GM12878 (cell line): ENCODE measurements around the gene CYYR1. TPM values are rescaled to one million over a fixed set of nuclear protein-coding genes. Genes with fewer than 3 reads are reported as not detected.

Experiments used
- ATAC-seq: fragments of 200-7000 bp; cut with Tn5 transposase; 3 replicates; pipeline ENCODE4 v1.9.1; 2020; ENCODE audit warnings: mild to moderate bottlenecking, moderate library complexity
- BruUV-seq: library from RNA; stranded (reverse); fragments of 400-500 nt; replicated peaks from 2 replicates; lab custom pipeline; 2021; lab: Mats Ljungman, UMichigan
- CTCF ChIA-PET: fragments of 300-600 bp; sonication (Branson Sonifier 250); formaldehyde crosslinking; extraction: SDS; loops from one replicate; lab custom pipeline; 2021; ENCODE audit warnings: inconsistent platforms; lab: Yijun Ruan, JAX
- POLR2A ChIA-PET: fragments of 350-600 bp; formaldehyde crosslinking; extraction: SDS; loops from one replicate; lab custom pipeline; 2021; ENCODE audit warnings: inconsistent platforms; lab: Charles Lee
- RAD21 ChIA-PET: fragments of 300-600 bp; sonication (Branson Sonifier 250); formaldehyde crosslinking; loops from one replicate; lab custom pipeline; 2023; ENCODE audit warnings: antibody characterized with exemption; ENCODE audit not compliant: unreplicated experiment; lab: Charles Lee
- SMC1A ChIA-PET: fragments of 300-600 bp; sonication (Branson Sonifier 250); formaldehyde crosslinking; loops from one replicate; lab custom pipeline; 2023; ENCODE audit not compliant: unreplicated experiment, uncharacterized antibody; lab: Charles Lee
- DNase-seq: peaks from one replicate; pipeline ENCODE4 v3.0.0-alpha.2; 2011; ENCODE audit warnings: low read depth, low spot score
- FAIRE-seq: peaks from 3 replicates; lab custom pipeline; 2011; peaks lifted over from hg19 to GRCh38; lab: Jason Lieb, UNC
- H2AFZ ChIP-seq: 2 replicates; pipeline ENCODE4 v1.6.0; 2011; ENCODE audit warnings: low read depth, low read length, control low read depth; ENCODE audit not compliant: control insufficient read depth
- H3K27ac ChIP-seq: 2 replicates; pipeline ENCODE4 v1.5.1; 2011; ENCODE audit warnings: control low read depth; ENCODE audit not compliant: control insufficient read depth, insufficient read depth
- H3K27me3 ChIP-seq, 2 experiments: replicated peaks in 1 of 2; 2 replicates each; pipeline versions ENCODE4 v1.6.0 to v1.6.1; 2011; ENCODE audit warnings: low read length in 1 of 2; ENCODE audit not compliant: control insufficient read depth in 2 of 2, insufficient read depth in 2 of 2
- H3K36me3 ChIP-seq, 2 experiments: 2 replicates each; pipeline ENCODE4 v1.5.1; 2011; ENCODE audit warnings: low read length in 1 of 2; ENCODE audit not compliant: control insufficient read depth in 2 of 2, insufficient read depth in 2 of 2
- H3K4me1 ChIP-seq: 2 replicates; pipeline ENCODE4 v1.6.1; 2011; ENCODE audit warnings: mild to moderate bottlenecking, low read length, moderate library complexity, mixed read lengths; ENCODE audit not compliant: control insufficient read depth, insufficient read depth
- H3K4me2 ChIP-seq: 2 replicates; pipeline ENCODE4 v1.6.0; 2011; ENCODE audit warnings: control low read depth; ENCODE audit not compliant: control insufficient read depth, insufficient read depth
- H3K4me3 ChIP-seq: fragments of 200-600 bp; sonication (generic); 2 replicates; pipeline ENCODE4 v1.5.1; 2016
- H3K79me2 ChIP-seq: 2 replicates; pipeline ENCODE4 v1.6.0; 2011; ENCODE audit warnings: low read length; ENCODE audit not compliant: control insufficient read depth, insufficient read depth
- H3K9ac ChIP-seq: 2 replicates; pipeline ENCODE4 v1.8.0; 2011; ENCODE audit warnings: low read length, control low read depth, mixed read lengths; ENCODE audit not compliant: control insufficient read depth, insufficient read depth
- H3K9me3 ChIP-seq: replicated peaks from 3 replicates; pipeline ENCODE4 v1.5.1; 2011; ENCODE audit warnings: mild to moderate bottlenecking, low read length; ENCODE audit not compliant: control insufficient read depth, insufficient read depth
- H4K20me1 ChIP-seq: 2 replicates; pipeline ENCODE4 v1.6.0; 2011; ENCODE audit not compliant: control insufficient read depth, insufficient read depth
- BHLHE40 ChIP-seq, 2 experiments: fragments of 450-650 bp in 1 of 2; IDR thresholded peaks; 2 replicates each; pipeline ENCODE4 v1.6.1; 2011 to 2017; ENCODE audit warnings: low read depth in 2 of 2, borderline replicate concordance in 1 of 2, improper control_type of control experiment in 1 of 2, low read length in 1 of 2, mild to moderate bottlenecking in 1 of 2
- CREM ChIP-seq: IDR thresholded peaks from 2 replicates; pipeline ENCODE4 v1.6.1; 2014; ENCODE audit warnings: antibody characterized with exemption, low read depth
- PML ChIP-seq: IDR thresholded peaks from 2 replicates; pipeline ENCODE4 v1.6.1; 2012; ENCODE audit warnings: low read length, inconsistent platforms
- RAD51 ChIP-seq: fragments of 450-650 bp; IDR thresholded peaks from 2 replicates; pipeline ENCODE4 v1.6.1; 2016; ENCODE audit warnings: moderate library complexity, mild to moderate bottlenecking, inconsistent platforms
- SIN3A ChIP-seq: IDR thresholded peaks from 2 replicates; pipeline ENCODE4 v1.6.1; 2012; ENCODE audit warnings: low read depth, low read length, improper control_type of control experiment
- SIX5 ChIP-seq: IDR thresholded peaks from 2 replicates; pipeline ENCODE4 v1.6.1; 2011; ENCODE audit warnings: mild to moderate bottlenecking, low read depth, low read length, moderate library complexity; ENCODE audit not compliant: severe bottlenecking
- WGBS: methylation state at CpG from one replicate; pipeline ENCODE4 v1.1.6; 2016; ENCODE audit warnings: low lambda C conversion rate; ENCODE audit not compliant: insufficient replicate concordance, insufficient coverage; ENCODE audit errors: missing lambda C conversion rate; 5-methylcytosine and 5-hydroxymethylcytosine counted together
- in situ Hi-C: fragments of 300-500 bp; cut with MboI; formaldehyde crosslinking; loops from 9 replicates; pipeline ENCODE4 v1.14.3; 2018; ENCODE audit warnings: mixed read lengths
- intact Hi-C: fragments of 100-400 bp; cut with micrococcal nuclease; formaldehyde crosslinking; loops from one replicate; pipeline ENCODE4 v1.14.2; 2022; ENCODE audit not compliant: unreplicated experiment
- polyA plus RNA-seq, 11 experiments: library from polyadenylated mRNA; depleted of rRNA in 4 of 11; unstranded in 6 of 11; stranded (reverse) in 5 of 11; fragments of >200 nt; fragmentation: Nextera tagmentation in 4 of 11; fragmentation: Illumina TruSeq in 1 of 11; extraction: Ambion mirVana in 4 of 11; extraction: Trizol in 1 of 11; gene quantifications; 1 replicate in 1 of 11; 2 replicates in 10 of 11; pipeline versions ENCODE4 v1.2.1 to v1.2.3, GENCODE V29; 2011 to 2016; ENCODE audit warnings: inconsistent platforms in 2 of 11, missing spikeins in 2 of 11, low read depth in 1 of 11
- total RNA-seq, 4 experiments: library from RNA; depleted of rRNA in 3 of 4; stranded (reverse); fragments of >200 nt in 3 of 4; fragmentation: Illumina TruSeq in 1 of 4; extraction: Trizol in 1 of 4; gene quantifications; 2 replicates each; pipeline versions ENCODE4 v1.2.1 to v1.2.3, GENCODE V29; 2013 to 2021
- TF ChIP-seq, protein P1 (sequence below): IDR thresholded peaks from 2 replicates; pipeline ENCODE4 v1.6.1; 2012; ENCODE audit warnings: improper control_type of control experiment, low read depth, low read length; ENCODE audit not compliant: insufficient replicate concordance
- TF ChIP-seq, protein P2 (sequence below): IDR thresholded peaks from 2 replicates; pipeline ENCODE4 v1.6.1; 2012; ENCODE audit warnings: low read depth, low read length, improper control_type of control experiment
- TF ChIP-seq, protein P3 (sequence below): IDR thresholded peaks from 2 replicates; pipeline ENCODE4 v1.6.1; 2011; ENCODE audit warnings: borderline replicate concordance, low read depth, mild to moderate bottlenecking, moderate library complexity, low read length; ENCODE audit not compliant: insufficient read depth, poor library complexity, severe bottlenecking

The CYYR1 gene
- total and polyA plus RNA-seq, 10 of the 15 experiments (the other 5 are each of a cell fraction or from before 2014, with no cell fraction given), result 0.11 to 0.13 TPM; not detected in 8

- RAD21 ChIA-PET, result no interaction called here
- no peak for DNase-seq
- no peak overlapping the region for H2AFZ ChIP-seq
- no TSS peak for BruUV-seq
- SMC1A ChIA-PET, result no interaction called here
- no peaks in the 10 kb centered on the region for H3K4me1 ChIP-seq
- H3K4me2 ChIP-seq, result no peak overlapping the region
- CTCF ChIA-PET, result no interaction called here
- H3K9me3 ChIP-seq, result no peaks in the 10 kb centered on the region
- H3K9ac ChIP-seq, result no peak overlapping the region
- in situ Hi-C loops (no loop called here), intact Hi-C loops (no loop called here)
- no peak for FAIRE-seq
- no peak overlapping the region for H3K27ac ChIP-seq
- no peak for ATAC-seq
- 3% methylated on average over 4 of the region's 4 CpGs for WGBS
- TF ChIP-seq, protein P1, sequence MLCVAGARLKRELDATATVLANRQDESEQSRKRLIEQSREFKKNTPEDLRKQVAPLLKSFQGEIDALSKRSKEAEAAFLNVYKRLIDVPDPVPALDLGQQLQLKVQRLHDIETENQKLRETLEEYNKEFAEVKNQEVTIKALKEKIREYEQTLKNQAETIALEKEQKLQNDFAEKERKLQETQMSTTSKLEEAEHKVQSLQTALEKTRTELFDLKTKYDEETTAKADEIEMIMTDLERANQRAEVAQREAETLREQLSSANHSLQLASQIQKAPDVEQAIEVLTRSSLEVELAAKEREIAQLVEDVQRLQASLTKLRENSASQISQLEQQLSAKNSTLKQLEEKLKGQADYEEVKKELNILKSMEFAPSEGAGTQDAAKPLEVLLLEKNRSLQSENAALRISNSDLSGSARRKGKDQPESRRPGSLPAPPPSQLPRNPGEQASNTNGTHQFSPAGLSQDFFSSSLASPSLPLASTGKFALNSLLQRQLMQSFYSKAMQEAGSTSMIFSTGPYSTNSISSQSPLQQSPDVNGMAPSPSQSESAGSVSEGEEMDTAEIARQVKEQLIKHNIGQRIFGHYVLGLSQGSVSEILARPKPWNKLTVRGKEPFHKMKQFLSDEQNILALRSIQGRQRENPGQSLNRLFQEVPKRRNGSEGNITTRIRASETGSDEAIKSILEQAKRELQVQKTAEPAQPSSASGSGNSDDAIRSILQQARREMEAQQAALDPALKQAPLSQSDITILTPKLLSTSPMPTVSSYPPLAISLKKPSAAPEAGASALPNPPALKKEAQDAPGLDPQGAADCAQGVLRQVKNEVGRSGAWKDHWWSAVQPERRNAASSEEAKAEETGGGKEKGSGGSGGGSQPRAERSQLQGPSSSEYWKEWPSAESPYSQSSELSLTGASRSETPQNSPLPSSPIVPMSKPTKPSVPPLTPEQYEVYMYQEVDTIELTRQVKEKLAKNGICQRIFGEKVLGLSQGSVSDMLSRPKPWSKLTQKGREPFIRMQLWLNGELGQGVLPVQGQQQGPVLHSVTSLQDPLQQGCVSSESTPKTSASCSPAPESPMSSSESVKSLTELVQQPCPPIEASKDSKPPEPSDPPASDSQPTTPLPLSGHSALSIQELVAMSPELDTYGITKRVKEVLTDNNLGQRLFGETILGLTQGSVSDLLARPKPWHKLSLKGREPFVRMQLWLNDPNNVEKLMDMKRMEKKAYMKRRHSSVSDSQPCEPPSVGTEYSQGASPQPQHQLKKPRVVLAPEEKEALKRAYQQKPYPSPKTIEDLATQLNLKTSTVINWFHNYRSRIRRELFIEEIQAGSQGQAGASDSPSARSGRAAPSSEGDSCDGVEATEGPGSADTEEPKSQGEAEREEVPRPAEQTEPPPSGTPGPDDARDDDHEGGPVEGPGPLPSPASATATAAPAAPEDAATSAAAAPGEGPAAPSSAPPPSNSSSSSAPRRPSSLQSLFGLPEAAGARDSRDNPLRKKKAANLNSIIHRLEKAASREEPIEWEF, result no peak
- TF ChIP-seq BHLHE40 (IDR thresholded peaks at IDR 0.05; ENCODE audit: borderline replicate concordance in 1 of 2, low read depth in 2 of 2, low read length in 1 of 2) (no peak), RAD51 (no peak), SIX5 (no peak), SIN3A (no peak), CREM (no peak), PML (no peak)
- TF ChIP-seq, protein P2, sequence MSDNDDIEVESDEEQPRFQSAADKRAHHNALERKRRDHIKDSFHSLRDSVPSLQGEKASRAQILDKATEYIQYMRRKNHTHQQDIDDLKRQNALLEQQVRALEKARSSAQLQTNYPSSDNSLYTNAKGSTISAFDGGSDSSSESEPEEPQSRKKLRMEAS, result no peak
- TF ChIP-seq, protein P3, sequence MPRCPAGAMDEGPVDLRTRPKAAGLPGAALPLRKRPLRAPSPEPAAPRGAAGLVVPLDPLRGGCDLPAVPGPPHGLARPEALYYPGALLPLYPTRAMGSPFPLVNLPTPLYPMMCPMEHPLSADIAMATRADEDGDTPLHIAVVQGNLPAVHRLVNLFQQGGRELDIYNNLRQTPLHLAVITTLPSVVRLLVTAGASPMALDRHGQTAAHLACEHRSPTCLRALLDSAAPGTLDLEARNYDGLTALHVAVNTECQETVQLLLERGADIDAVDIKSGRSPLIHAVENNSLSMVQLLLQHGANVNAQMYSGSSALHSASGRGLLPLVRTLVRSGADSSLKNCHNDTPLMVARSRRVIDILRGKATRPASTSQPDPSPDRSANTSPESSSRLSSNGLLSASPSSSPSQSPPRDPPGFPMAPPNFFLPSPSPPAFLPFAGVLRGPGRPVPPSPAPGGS, result no peak
- H3K79me2 ChIP-seq, result no peaks in the 10 kb centered on the region
- no peaks in the 10 kb centered on the region for H3K27me3 ChIP-seq
- H3K36me3 ChIP-seq, result no peaks in the 10 kb centered on the region
- no peaks in the 10 kb centered on the region for H4K20me1 ChIP-seq
- POLR2A ChIA-PET, result no interaction called here
- no peak overlapping the region for H3K4me3 ChIP-seq
Observed at GRCh38 chr21:26448751-26449150, 124.3 kb downstream of the CYYR1 start.
